Measurements from ENCODE around the gene TFCP2.

GRCh38 chr12:51081421-51081820 lies 91.5 kb downstream of the TFCP2 start:
- TF ChIP-seq POLR2A (IDR thresholded peaks at IDR 0.05; ENCODE audit: low read depth, low read length) (no peak), POLR2AphosphoS5 (IDR thresholded peaks at IDR 0.05; ENCODE audit: low read depth, low read length) (no peak)
